PC-3 (cell line): Measurements from ENCODE around the gene SLC35F5.
"Not testable (repeated sequence)": the region's sequence is repeated elsewhere in the genome, so short reads cannot be mapped to it uniquely, and the experiment has no call there.

Experiments used
- EZH2 ChIP-seq: fragments of 300-600 bp; sonication (generic); IDR thresholded peaks from one replicate; pipeline ENCODE4 v1.6.1; 2017; ENCODE audit warnings: antibody characterized with exemption, mild to moderate bottlenecking, low read length; ENCODE audit not compliant: unreplicated experiment
- EZH2phosphoT487 ChIP-seq: fragments of 300-600 bp; sonication (generic); IDR thresholded peaks from 2 replicates; pipeline ENCODE4 v1.6.1; 2018; ENCODE audit warnings: mild to moderate bottlenecking, antibody characterized with exemption, low read length, borderline replicate concordance
- TF ChIP-seq, protein P1 (sequence below): fragments of 300-600 bp; sonication (generic); conservative IDR thresholded peaks from 2 replicates; pipeline ENCODE4 v1.5.1; 2017; ENCODE audit warnings: antibody characterized with exemption, low read depth, mild to moderate bottlenecking, low read length

DNA sequence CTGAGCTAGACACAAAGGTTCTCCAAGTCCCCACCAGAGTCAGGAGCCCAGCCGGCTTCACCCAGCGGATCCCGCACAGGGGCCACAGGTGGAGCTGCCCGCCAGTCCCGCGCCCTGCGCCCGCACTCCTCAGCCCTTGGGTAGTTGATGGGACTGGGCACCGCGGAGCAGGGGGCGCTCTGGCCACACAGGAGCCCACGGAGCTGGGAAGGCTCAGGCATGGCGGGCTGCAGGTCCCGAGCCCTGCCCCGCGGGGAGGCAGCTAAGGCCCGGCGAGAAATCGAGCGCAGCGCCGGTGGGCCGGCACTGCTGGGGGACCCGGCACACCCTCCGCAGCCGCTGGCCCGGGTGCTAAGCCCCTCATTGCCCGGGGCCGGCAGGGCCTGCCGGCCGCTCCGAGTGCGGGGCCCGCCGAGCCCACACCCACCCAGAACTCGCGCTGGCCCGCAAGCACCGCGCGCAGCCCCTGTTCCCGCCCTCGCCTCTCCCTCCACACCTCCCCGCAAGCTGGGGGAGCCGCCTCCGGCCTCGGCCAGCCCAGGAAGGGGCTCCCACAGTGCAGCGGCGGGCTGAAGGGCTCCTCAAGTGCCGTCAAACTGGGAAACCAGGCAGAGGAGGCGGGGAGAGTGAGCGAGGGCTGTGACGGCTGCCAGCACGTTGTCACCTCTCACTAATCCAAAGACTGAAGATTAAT is 52.0 kb downstream of the SLC35F5 start:
- TF ChIP-seq, protein P1, sequence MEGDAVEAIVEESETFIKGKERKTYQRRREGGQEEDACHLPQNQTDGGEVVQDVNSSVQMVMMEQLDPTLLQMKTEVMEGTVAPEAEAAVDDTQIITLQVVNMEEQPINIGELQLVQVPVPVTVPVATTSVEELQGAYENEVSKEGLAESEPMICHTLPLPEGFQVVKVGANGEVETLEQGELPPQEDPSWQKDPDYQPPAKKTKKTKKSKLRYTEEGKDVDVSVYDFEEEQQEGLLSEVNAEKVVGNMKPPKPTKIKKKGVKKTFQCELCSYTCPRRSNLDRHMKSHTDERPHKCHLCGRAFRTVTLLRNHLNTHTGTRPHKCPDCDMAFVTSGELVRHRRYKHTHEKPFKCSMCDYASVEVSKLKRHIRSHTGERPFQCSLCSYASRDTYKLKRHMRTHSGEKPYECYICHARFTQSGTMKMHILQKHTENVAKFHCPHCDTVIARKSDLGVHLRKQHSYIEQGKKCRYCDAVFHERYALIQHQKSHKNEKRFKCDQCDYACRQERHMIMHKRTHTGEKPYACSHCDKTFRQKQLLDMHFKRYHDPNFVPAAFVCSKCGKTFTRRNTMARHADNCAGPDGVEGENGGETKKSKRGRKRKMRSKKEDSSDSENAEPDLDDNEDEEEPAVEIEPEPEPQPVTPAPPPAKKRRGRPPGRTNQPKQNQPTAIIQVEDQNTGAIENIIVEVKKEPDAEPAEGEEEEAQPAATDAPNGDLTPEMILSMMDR = not testable (repeated sequence)
- not testable (repeated sequence) for TF ChIP-seq EZH2, EZH2phosphoT487
